ENCODE data around the gene PSMD13. TPM values are rescaled to one million over a fixed set of nuclear protein-coding genes. Genes with fewer than 3 reads are reported as not detected.
A peak's percentile ranks its signal among the peaks of the same experiment; 100 is the strongest.

PSMD13 gene
- polyA plus RNA-seq, 4 donors: 104 to 159 (median 149) TPM

- WGBS, 3 donors: 74 to 83% (median 76%) methylated on average over 6 of the region's 6 CpGs
- no peak for DNase-seq
- no peak for FAIRE-seq
Measured at GRCh38 chr11:272931-273198, 36.1 kb downstream of the PSMD13 start.

DNA sequence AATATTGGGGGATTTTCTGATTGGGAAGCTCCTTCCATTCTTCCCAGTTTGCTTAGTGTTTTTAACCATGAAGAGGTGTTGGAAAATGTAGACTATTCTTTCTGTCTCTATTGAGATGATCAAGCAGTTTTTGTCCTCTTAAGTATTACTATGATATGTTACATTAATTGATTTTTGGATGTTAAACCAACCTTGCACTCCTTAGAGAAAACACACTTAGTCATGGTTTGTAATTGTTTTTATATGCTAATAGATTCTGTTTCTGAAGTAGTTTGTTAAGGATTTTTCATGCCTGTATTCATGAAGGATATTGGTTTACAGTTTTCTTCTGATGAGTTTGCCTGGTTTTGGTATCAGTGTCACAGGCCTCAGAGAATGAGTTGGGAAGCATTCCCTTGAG, 39.4 kb downstream of the PSMD13 start:
- H3K27me3 ChIP-seq (ENCODE audit: control insufficient read depth in 3 of 3, insufficient read depth in 3 of 3, low read length in 3 of 3): peaks cover 0 to 9% (median 2%) of the 10 kb centered on the region in 3 donors
- FAIRE-seq: no peak
- peaks cover 0 to 10% (median 5%) of the 10 kb centered on the region in 3 donors for H3K36me3 ChIP-seq (ENCODE audit: control insufficient read depth in 3 of 3, insufficient read depth in 2 of 3, low read depth in 1 of 3, low read length in 3 of 3)
- H3K4me3 ChIP-seq (ENCODE audit: low read depth in 1 of 3, low read length in 3 of 3): no peak overlapping the region
- H3K9me3 ChIP-seq (ENCODE audit: control insufficient read depth in 2 of 2, insufficient read depth in 1 of 2, low read depth in 1 of 2, low read length in 1 of 2): no peaks in the 10 kb centered on the region
- H3K27ac ChIP-seq (ENCODE audit: low read depth in 1 of 3, low read length in 2 of 3): peak overlapping the region in 1 of 3 donors; percentile 96
- peak in 1 of 2 donors; percentile 1 for DNase-seq
- peaks cover 0 to 37% (median 0%) of the 10 kb centered on the region in 3 donors for H3K4me1 ChIP-seq (ENCODE audit: control insufficient read depth in 3 of 3, insufficient read depth in 2 of 3, low read depth in 1 of 3, low read length in 2 of 3)

More at GRCh38 chr11:272931-273198, 36.1 kb downstream of the PSMD13 start:
- Histone ChIP-seq H3K4me1 (ENCODE audit: control insufficient read depth in 3 of 3, insufficient read depth in 2 of 3, low read depth in 1 of 3, low read length in 2 of 3) (peaks cover 3 to 37% (median 4%) of the 10 kb centered on the region in 3 donors), H3K36me3 (ENCODE audit: control insufficient read depth in 3 of 3, insufficient read depth in 2 of 3, low read depth in 1 of 3, low read length in 3 of 3) (peaks cover 0 to 2% (median 0%) of the 10 kb centered on the region in 3 donors), H3K27me3 (ENCODE audit: control insufficient read depth in 3 of 3, insufficient read depth in 3 of 3, low read length in 3 of 3) (no peaks in the 10 kb centered on the region), H3K4me3 (ENCODE audit: low read depth in 1 of 3, low read length in 3 of 3) (no peak overlapping the region), H3K27ac (ENCODE audit: low read depth in 1 of 3, low read length in 2 of 3) (peak overlapping the region; percentile 93 to 96 (median 96)), H3K9me3 (ENCODE audit: control insufficient read depth in 2 of 2, insufficient read depth in 1 of 2, low read depth in 1 of 2, low read length in 1 of 2) (no peaks in the 10 kb centered on the region)

DNA sequence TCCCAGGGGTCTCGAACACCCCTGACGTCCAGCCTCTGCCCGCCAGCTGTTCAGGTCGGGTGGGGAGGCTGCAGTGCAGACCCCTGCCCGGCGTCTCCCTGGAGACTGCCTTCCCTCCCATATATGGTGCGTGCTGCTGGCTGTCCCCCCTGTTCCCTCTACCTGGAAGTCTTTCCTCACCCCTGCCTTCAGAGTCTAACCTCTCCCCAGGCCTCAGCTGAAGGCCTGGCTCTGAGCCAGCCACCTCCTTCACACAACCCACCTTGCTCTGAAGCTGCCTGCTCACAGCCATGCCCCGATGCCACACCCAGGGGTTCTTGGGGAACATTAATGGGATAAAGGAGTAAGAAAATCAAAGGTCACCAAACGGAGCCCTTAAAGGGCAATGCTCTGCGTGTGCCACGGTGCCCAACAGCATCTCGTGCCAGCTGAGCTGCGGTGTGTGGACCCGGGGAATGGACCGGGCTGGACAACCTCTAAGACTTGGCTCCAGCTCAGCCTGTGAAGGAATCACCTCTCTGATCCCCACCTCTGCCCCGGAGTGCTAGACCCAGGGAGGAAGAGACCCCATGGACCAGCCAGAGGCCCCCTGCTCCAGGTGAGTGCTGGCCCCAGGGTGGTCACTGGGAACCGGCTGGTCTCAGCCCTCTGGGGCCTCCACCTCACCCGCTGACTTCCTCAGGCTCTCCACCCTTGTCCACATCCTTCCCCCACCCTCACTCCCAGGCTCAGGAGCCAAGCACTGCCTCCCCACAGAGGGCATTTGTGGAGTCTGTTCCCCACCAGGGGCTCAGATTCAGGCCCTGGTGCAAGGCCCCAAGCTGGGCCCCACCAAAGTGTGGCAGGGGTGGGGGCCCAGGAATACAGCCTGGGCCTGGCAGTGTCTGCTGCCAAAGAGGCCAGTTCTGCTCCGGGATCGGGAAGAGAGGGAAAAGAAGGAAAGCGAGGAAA, 41.5 kb downstream of the PSMD13 start, which contains the start of gene NLRP6:
Gene NLRP6 (plus strand): TSS at position 407 of the 951 bp plus-strand sequence. CDS start 163 bp downstream, at position 570.
- 18 to 57% (median 39%) methylated on average over 20 to 21 of the region's 21 CpGs for WGBS, 3 donors
- DNase-seq: peak; percentile 91 to 96
- Histone ChIP-seq H3K9me3 (ENCODE audit: control insufficient read depth in 2 of 2, insufficient read depth in 1 of 2, low read depth in 1 of 2, low read length in 1 of 2) (no peaks in the 10 kb centered on the region), H3K4me1 (ENCODE audit: control insufficient read depth in 3 of 3, insufficient read depth in 2 of 3, low read depth in 1 of 3, low read length in 2 of 3) (peaks cover 0 to 37% (median 0%) of the 10 kb centered on the region in 3 donors), H3K36me3 (ENCODE audit: control insufficient read depth in 3 of 3, insufficient read depth in 2 of 3, low read depth in 1 of 3, low read length in 3 of 3) (peaks cover 0 to 29% (median 15%) of the 10 kb centered on the region in 3 donors), H3K4me3 (ENCODE audit: low read depth in 1 of 3, low read length in 3 of 3) (peak within 1 kb of the TSS; percentile 28 to 91 (median 64)), H3K27ac (ENCODE audit: low read depth in 1 of 3, low read length in 2 of 3) (peak within 1 kb of the TSS; percentile 94 to 97 (median 96)), H3K27me3 (ENCODE audit: control insufficient read depth in 3 of 3, insufficient read depth in 3 of 3, low read length in 3 of 3) (peaks cover 0 to 25% (median 11%) of the 10 kb centered on the region in 3 donors)
- FAIRE-seq: no peak

- H3K27me3 ChIP-seq (ENCODE audit: control insufficient read depth in 3 of 3, insufficient read depth in 3 of 3, low read length in 3 of 3): peaks cover 0 to 25% (median 14%) of the 10 kb centered on the region in 3 donors
- H3K9me3 ChIP-seq (ENCODE audit: control insufficient read depth in 2 of 2, insufficient read depth in 1 of 2, low read depth in 1 of 2, low read length in 1 of 2): no peaks in the 10 kb centered on the region
- peaks cover 0 to 37% (median 1%) of the 10 kb centered on the region in 3 donors for H3K4me1 ChIP-seq (ENCODE audit: control insufficient read depth in 3 of 3, insufficient read depth in 2 of 3, low read depth in 1 of 3, low read length in 2 of 3)
- DNase-seq (peak; percentile 29 to 62), FAIRE-seq (no peak)
- peaks cover 0 to 39% (median 19%) of the 10 kb centered on the region in 3 donors for H3K36me3 ChIP-seq (ENCODE audit: control insufficient read depth in 3 of 3, insufficient read depth in 2 of 3, low read depth in 1 of 3, low read length in 3 of 3)
- peak overlapping the region; percentile 28 to 91 (median 64) for H3K4me3 ChIP-seq (ENCODE audit: low read depth in 1 of 3, low read length in 3 of 3)
- 3 to 12% (median 8%) methylated on average over 62 to 97 of the region's 97 CpGs for WGBS, 3 donors
- H3K27ac ChIP-seq (ENCODE audit: low read depth in 1 of 3, low read length in 2 of 3): peak overlapping the region; percentile 94 to 97 (median 96)
Measured at GRCh38 chr11:279040-279965, 42.5 kb downstream of the PSMD13 start.

DNA sequence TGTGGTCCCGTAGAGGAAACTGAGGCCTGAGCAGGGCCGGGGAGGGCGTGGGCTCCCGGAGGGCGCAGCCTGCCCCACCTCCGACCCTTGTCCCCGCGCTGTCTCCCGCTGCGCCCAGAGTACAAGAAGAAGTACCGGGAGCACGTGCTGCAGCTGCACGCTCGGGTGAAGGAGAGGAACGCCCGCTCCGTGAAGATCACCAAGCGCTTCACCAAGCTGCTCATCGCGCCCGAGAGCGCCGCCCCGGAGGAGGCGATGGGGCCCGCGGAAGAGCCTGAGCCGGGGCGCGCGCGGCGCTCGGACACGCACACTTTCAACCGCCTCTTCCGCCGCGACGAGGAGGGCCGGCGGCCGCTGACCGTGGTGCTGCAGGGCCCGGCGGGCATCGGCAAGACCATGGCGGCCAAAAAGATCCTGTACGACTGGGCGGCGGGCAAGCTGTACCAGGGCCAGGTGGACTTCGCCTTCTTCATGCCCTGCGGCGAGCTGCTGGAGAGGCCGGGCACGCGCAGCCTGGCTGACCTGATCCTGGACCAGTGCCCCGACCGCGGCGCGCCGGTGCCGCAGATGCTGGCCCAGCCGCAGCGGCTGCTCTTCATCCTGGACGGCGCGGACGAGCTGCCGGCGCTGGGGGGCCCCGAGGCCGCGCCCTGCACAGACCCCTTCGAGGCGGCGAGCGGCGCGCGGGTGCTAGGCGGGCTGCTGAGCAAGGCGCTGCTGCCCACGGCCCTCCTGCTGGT, 43.4 kb downstream of the PSMD13 start:
- H3K27ac ChIP-seq (ENCODE audit: low read depth in 1 of 3, low read length in 2 of 3): peak overlapping the region; percentile 94 to 97 (median 96)
- FAIRE-seq (no peak), DNase-seq (peak; percentile 88)

GRCh38 chr11:280706-281485, 44.1 kb downstream of the PSMD13 start:
- Histone ChIP-seq H3K27ac (ENCODE audit: low read depth in 1 of 3, low read length in 2 of 3) (peak overlapping the region; percentile 17 to 97 (median 94)), H3K36me3 (ENCODE audit: control insufficient read depth in 3 of 3, insufficient read depth in 2 of 3, low read depth in 1 of 3, low read length in 3 of 3) (peaks cover 3 to 53% (median 23%) of the 10 kb centered on the region in 3 donors), H3K27me3 (ENCODE audit: control insufficient read depth in 3 of 3, insufficient read depth in 3 of 3, low read length in 3 of 3) (peaks cover 0 to 25% (median 14%) of the 10 kb centered on the region in 3 donors), H3K4me1 (ENCODE audit: control insufficient read depth in 3 of 3, insufficient read depth in 2 of 3, low read depth in 1 of 3, low read length in 2 of 3) (peaks cover 0 to 37% (median 1%) of the 10 kb centered on the region in 3 donors), H3K9me3 (ENCODE audit: control insufficient read depth in 2 of 2, insufficient read depth in 1 of 2, low read depth in 1 of 2, low read length in 1 of 2) (no peaks in the 10 kb centered on the region), H3K4me3 (ENCODE audit: low read depth in 1 of 3, low read length in 3 of 3) (peak overlapping the region; percentile 27 to 91 (median 51))
- 2 to 7% (median 5%) methylated on average over 69 to 79 of the region's 79 CpGs for WGBS, 3 donors
- peak; percentile 36 to 64 for DNase-seq
- FAIRE-seq: no peak

More for the DNA sequence above, 43.4 kb downstream of the PSMD13 start:
- Histone ChIP-seq H3K4me1 (ENCODE audit: control insufficient read depth in 3 of 3, insufficient read depth in 2 of 3, low read depth in 1 of 3, low read length in 2 of 3) (peaks cover 0 to 37% (median 1%) of the 10 kb centered on the region in 3 donors), H3K9me3 (ENCODE audit: control insufficient read depth in 2 of 2, insufficient read depth in 1 of 2, low read depth in 1 of 2, low read length in 1 of 2) (no peaks in the 10 kb centered on the region), H3K36me3 (ENCODE audit: control insufficient read depth in 3 of 3, insufficient read depth in 2 of 3, low read depth in 1 of 3, low read length in 3 of 3) (peaks cover 3 to 46% (median 19%) of the 10 kb centered on the region in 3 donors), H3K27me3 (ENCODE audit: control insufficient read depth in 3 of 3, insufficient read depth in 3 of 3, low read length in 3 of 3) (peaks cover 0 to 25% (median 14%) of the 10 kb centered on the region in 3 donors), H3K4me3 (ENCODE audit: low read depth in 1 of 3, low read length in 3 of 3) (peak overlapping the region; percentile 28 to 91 (median 64))
- 0 to 3% (median 1%) methylated on average over 37 to 85 of the region's 85 CpGs for WGBS, 3 donors

- Histone ChIP-seq H3K27me3 (ENCODE audit: control insufficient read depth in 3 of 3, insufficient read depth in 3 of 3, low read length in 3 of 3) (peaks cover 0 to 25% (median 14%) of the 10 kb centered on the region in 3 donors), H3K27ac (ENCODE audit: low read depth in 1 of 3, low read length in 2 of 3) (peak overlapping the region in 2 of 3 donors; percentile 94 to 97), H3K36me3 (ENCODE audit: control insufficient read depth in 3 of 3, insufficient read depth in 2 of 3, low read depth in 1 of 3, low read length in 3 of 3) (peaks cover 3 to 58% (median 23%) of the 10 kb centered on the region in 3 donors), H3K9me3 (ENCODE audit: control insufficient read depth in 2 of 2, insufficient read depth in 1 of 2, low read depth in 1 of 2, low read length in 1 of 2) (no peaks in the 10 kb centered on the region), H3K4me1 (ENCODE audit: control insufficient read depth in 3 of 3, insufficient read depth in 2 of 3, low read depth in 1 of 3, low read length in 2 of 3) (peaks cover 0 to 37% (median 1%) of the 10 kb centered on the region in 3 donors), H3K4me3 (ENCODE audit: low read depth in 1 of 3, low read length in 3 of 3) (peak overlapping the region; percentile 27 to 91 (median 51))
- DNase-seq (peak in 1 of 2 donors; percentile 5), FAIRE-seq (no peak)
- 12 to 24% (median 12%) methylated on average over 25 to 26 of the region's 26 CpGs for WGBS, 3 donors
Measured at GRCh38 chr11:281486-282161, 44.8 kb downstream of the PSMD13 start.

Data from small intestine (tissue), 7 donors.